Stomach (tissue), 9 donors: Measurements from ENCODE around the gene FEM1C. TPM values are rescaled to one million over a fixed set of nuclear protein-coding genes. Genes with fewer than 3 reads are reported as not detected.
A peak's percentile ranks its signal among the peaks of the same experiment; 100 is the strongest.

Source experiments
- DNase-seq, 2 donors: peaks; one replicate each; pipeline versions ENCODE4 v3.0.0 to v3.0.0-alpha.2; 2013 to 2019
- H3K27ac ChIP-seq, 5 donors: fragments of 200-600 bp in 4 of 5; sonication (generic) in 4 of 5; one replicate each; pipeline ENCODE4 v1.5.1; 2013 to 2019; ENCODE audit warnings: mild to moderate bottlenecking in 1 of 5, moderate library complexity in 1 of 5
- H3K27me3 ChIP-seq, 3 donors: fragments of 200-600 bp; sonication (generic); one replicate each; pipeline ENCODE4 v1.5.1; 2017 to 2019; ENCODE audit warnings: mixed run types in 1 of 3
- H3K36me3 ChIP-seq, 4 donors: fragments of 200-600 bp; sonication (generic); 1 replicate in 3 of 4; 2 replicates in 1 of 4; pipeline ENCODE4 v1.5.1; 2016 to 2019
- H3K4me1 ChIP-seq, 4 donors: fragments of 200-600 bp; sonication (generic); one replicate each; pipeline ENCODE4 v1.5.1; 2016 to 2019
- H3K4me3 ChIP-seq, 4 donors: fragments of 200-600 bp; sonication (generic) in 3 of 4; one replicate each; pipeline ENCODE4 v1.5.1; 2016 to 2019; ENCODE audit warnings: mild to moderate bottlenecking in 1 of 4
- H3K9me3 ChIP-seq, 4 donors: fragments of 200-600 bp; sonication (generic); one replicate each; pipeline ENCODE4 v1.5.1; 2016 to 2019
- CTCF ChIP-seq, 7 experiments: fragments of 450-650 bp in 4 of 7; fragments of 200-600 bp in 3 of 7; sonication (generic) in 3 of 7; IDR thresholded peaks; one replicate each; pipeline ENCODE4 v1.5.1; 2016 to 2019; ENCODE audit warnings: antibody characterized with exemption in 7 of 7, control low read depth in 2 of 7, mild to moderate bottlenecking in 1 of 7
- EP300 ChIP-seq: sonication (generic); formaldehyde crosslinking; IDR thresholded peaks from one replicate; pipeline ENCODE4 v1.6.1; 2017; ENCODE audit warnings: antibody characterized with exemption
- POLR2A ChIP-seq, 4 donors: fragments of 450-650 bp; IDR thresholded peaks; one replicate each; pipeline ENCODE4 v1.6.1; 2016; ENCODE audit warnings: antibody characterized with exemption in 4 of 4, control low read depth in 2 of 4, mild to moderate bottlenecking in 1 of 4, moderate library complexity in 1 of 4
- POLR2AphosphoS5 ChIP-seq, 3 donors: sonication (generic); formaldehyde crosslinking; IDR thresholded peaks; one replicate each; pipeline ENCODE4 v1.6.1; 2016; ENCODE audit warnings: antibody characterized with exemption in 3 of 3
- WGBS, 5 donors: extraction: QIAGEN DNeasy Blood & Tissue Kit in 3 of 5; methylation state at CpG; one replicate each; pipeline versions ENCODE4 v1.1.5 to v1.1.7; 2013 to 2018; 5-methylcytosine and 5-hydroxymethylcytosine counted together
- intact Hi-C: fragments of 100-400 bp; cut with DNase I; formaldehyde crosslinking; loops from one replicate; pipeline ENCODE4 v1.15.1; 2023; ENCODE audit warnings: low total_unique reads
- polyA plus RNA-seq, 3 donors: library from polyadenylated mRNA; stranded (reverse); fragments of 200-250 nt; gene quantifications; one replicate each; pipeline ENCODE4 v1.2.3, GENCODE V29; 2013
- total RNA-seq, 5 donors: library from RNA; depleted of rRNA; stranded (reverse); fragments of >200 nt; gene quantifications; one replicate each; pipeline versions ENCODE4 v1.1.0 to v1.2.3, GENCODE V29; 2014 to 2016
- donor health status: healthy with polysubstance abuse.
- donor health status: Bipolar disorder and iron deficiency.
- donor health status: healthy.

Gene FEM1C
- total and polyA plus RNA-seq, 8 donors, result 5.9 to 55.6 (median 21.7) TPM

- 70 to 79% (median 74%) methylated on average over 1 of the region's 1 CpG for WGBS, 5 donors
- H3K9me3 ChIP-seq, result no peaks in the 10 kb centered on the region
- intact Hi-C loops, result no loop called here
- H3K27ac ChIP-seq, result peak overlapping the region in 3 of 5 donors; percentile 2 to 50 (median 33)
- peaks cover 4 to 17% (median 12%) of the 10 kb centered on the region in 4 donors for H3K36me3 ChIP-seq
- no peaks in the 10 kb centered on the region for H3K27me3 ChIP-seq
- peaks cover 14 to 93% (median 61%) of the 10 kb centered on the region in 4 donors for H3K4me1 ChIP-seq
- DNase-seq, result no peak
- TF ChIP-seq EP300 (no peak), POLR2A (IDR thresholded peaks at IDR 0.05) (no peak), CTCF (IDR thresholded peaks at IDR 0.05) (no peak), POLR2AphosphoS5 (IDR thresholded peaks at IDR 0.05) (no peak)
- no peak overlapping the region for H3K4me3 ChIP-seq
These were observed 12.7 kb downstream of the FEM1C start for GRCh38 chr5:115531787-115532367.

GRCh38 chr5:115531380-115531779 is 13.2 kb downstream of the FEM1C start:
- no peaks in the 10 kb centered on the region for H3K27me3 ChIP-seq

GRCh38 chr5:115530426-115530825 is 14.1 kb downstream of the FEM1C start:
- WGBS, 5 donors, result 55 to 92% (median 80%) methylated on average over 3 of the region's 3 CpGs
- Histone ChIP-seq H3K4me1 (peaks cover 5 to 92% (median 67%) of the 10 kb centered on the region in 4 donors), H3K27me3 (no peaks in the 10 kb centered on the region), H3K36me3 (peaks cover 0 to 5% (median 2%) of the 10 kb centered on the region in 4 donors), H3K27ac (no peak overlapping the region), H3K4me3 (no peak overlapping the region), H3K9me3 (no peaks in the 10 kb centered on the region)
- intact Hi-C loops, result no loop called here
- no peak for TF ChIP-seq CTCF (IDR thresholded peaks at IDR 0.05)
- no peak for DNase-seq

More at GRCh38 chr5:115531380-115531779, 13.2 kb downstream of the FEM1C start:
- Histone ChIP-seq H3K36me3 (peaks cover 4 to 12% (median 9%) of the 10 kb centered on the region in 4 donors), H3K27ac (peak overlapping the region in 3 of 5 donors; percentile 2 to 50 (median 33)), H3K4me1 (peaks cover 9 to 93% (median 64%) of the 10 kb centered on the region in 4 donors), H3K9me3 (no peaks in the 10 kb centered on the region), H3K4me3 (no peak overlapping the region)
- WGBS, 5 donors, result 76 to 89% (median 82%) methylated on average over 3 of the region's 3 CpGs
- TF ChIP-seq POLR2A (IDR thresholded peaks at IDR 0.05) (no peak), CTCF (IDR thresholded peaks at IDR 0.05) (no peak), EP300 (no peak), POLR2AphosphoS5 (IDR thresholded peaks at IDR 0.05) (no peak)
- no peak for DNase-seq
- intact Hi-C loops, result no loop called here

GRCh38 chr5:115526604-115527003 is 18.0 kb downstream of the FEM1C start:
- WGBS, 5 donors, result 23 to 29% (median 27%) methylated on average over 2 of the region's 2 CpGs
- no peak for TF ChIP-seq CTCF (IDR thresholded peaks at IDR 0.05)
- no peak for TF ChIP-seq EP300
- no peak for TF ChIP-seq POLR2AphosphoS5 (IDR thresholded peaks at IDR 0.05)
- TF ChIP-seq POLR2A (IDR thresholded peaks at IDR 0.05), result no peak
- no peak overlapping the region for H3K27ac ChIP-seq
- H3K4me1 ChIP-seq, result peaks cover 8 to 88% (median 66%) of the 10 kb centered on the region in 4 donors
- H3K36me3 ChIP-seq, result peaks cover 12 to 27% (median 18%) of the 10 kb centered on the region in 4 donors
- no peaks in the 10 kb centered on the region for H3K9me3 ChIP-seq
- no peak overlapping the region for H3K4me3 ChIP-seq
- H3K27me3 ChIP-seq, result no peaks in the 10 kb centered on the region
- intact Hi-C loops, result no loop called here
- DNase-seq, result no peak
